ENCODE results near the gene HBS1L. TPM values are rescaled to one million over a fixed set of nuclear protein-coding genes. Genes with fewer than 3 reads are reported as not detected.

Gene HBS1L
- polyA plus RNA-seq, 1 donor (not counting 4 experiments of a cell fraction or from before 2014, with no cell fraction given) = 61.6 TPM

DNA sequence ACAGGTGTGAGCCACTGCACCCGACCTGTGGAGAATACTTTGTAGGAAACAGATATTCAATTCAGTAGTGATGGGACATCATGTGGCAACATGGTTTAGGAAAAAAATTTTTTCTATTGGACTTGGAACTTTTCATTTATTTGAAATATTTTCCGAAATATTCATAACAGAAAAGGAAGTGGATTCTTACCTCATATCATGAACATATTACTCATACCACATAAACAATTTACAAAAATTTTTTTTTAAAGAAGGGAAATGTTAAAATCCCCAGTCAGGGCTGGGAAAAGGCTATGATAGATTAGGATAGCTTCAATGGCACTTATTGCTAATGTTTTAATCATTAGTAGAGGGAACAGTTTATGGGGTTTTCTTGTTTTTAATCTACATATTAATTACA, 97.9 kb downstream of the HBS1L start:
- FAIRE-seq (no peak), DNase-seq (ENCODE audit: low read depth, low spot score) (no peak)
- H3K4me1 ChIP-seq (ENCODE audit: control insufficient read depth, extremely low read depth, insufficient read depth, low read length) = peaks cover 4% of the 10 kb centered on the region
- no peak overlapping the region for H3K27ac ChIP-seq (ENCODE audit: control insufficient read depth, insufficient read depth, low read length)
- H3K9me3 ChIP-seq (ENCODE audit: control insufficient read depth, low read depth, low read length) = no peaks in the 10 kb centered on the region
- no peak for TF ChIP-seq EZH2 (IDR thresholded peaks at IDR 0.05; ENCODE audit: low read length)
- TF ChIP-seq, protein P1, sequence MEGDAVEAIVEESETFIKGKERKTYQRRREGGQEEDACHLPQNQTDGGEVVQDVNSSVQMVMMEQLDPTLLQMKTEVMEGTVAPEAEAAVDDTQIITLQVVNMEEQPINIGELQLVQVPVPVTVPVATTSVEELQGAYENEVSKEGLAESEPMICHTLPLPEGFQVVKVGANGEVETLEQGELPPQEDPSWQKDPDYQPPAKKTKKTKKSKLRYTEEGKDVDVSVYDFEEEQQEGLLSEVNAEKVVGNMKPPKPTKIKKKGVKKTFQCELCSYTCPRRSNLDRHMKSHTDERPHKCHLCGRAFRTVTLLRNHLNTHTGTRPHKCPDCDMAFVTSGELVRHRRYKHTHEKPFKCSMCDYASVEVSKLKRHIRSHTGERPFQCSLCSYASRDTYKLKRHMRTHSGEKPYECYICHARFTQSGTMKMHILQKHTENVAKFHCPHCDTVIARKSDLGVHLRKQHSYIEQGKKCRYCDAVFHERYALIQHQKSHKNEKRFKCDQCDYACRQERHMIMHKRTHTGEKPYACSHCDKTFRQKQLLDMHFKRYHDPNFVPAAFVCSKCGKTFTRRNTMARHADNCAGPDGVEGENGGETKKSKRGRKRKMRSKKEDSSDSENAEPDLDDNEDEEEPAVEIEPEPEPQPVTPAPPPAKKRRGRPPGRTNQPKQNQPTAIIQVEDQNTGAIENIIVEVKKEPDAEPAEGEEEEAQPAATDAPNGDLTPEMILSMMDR (optimal IDR thresholded peaks at IDR 0.05 in 1 of 3, IDR thresholded peaks at IDR 0.05 in 1 of 3, conservative IDR thresholded peaks at IDR 0.05 in 1 of 3; ENCODE audit: extremely low read depth in 1 of 3, insufficient read depth in 2 of 3, low read length in 3 of 3) = no peak
- H3K4me2 ChIP-seq (ENCODE audit: control insufficient read depth, extremely low read depth, insufficient read depth, low read depth, low read length) = no peak overlapping the region
- H3K79me2 ChIP-seq (ENCODE audit: control insufficient read depth, insufficient read depth, low read length) = no peaks in the 10 kb centered on the region
- H3K9me1 ChIP-seq (ENCODE audit: control insufficient read depth, extremely low read depth, insufficient read depth, low read length) = no peaks in the 10 kb centered on the region
- dilution Hi-C loops (cut with MboI; ENCODE audit: extremely low pct_ligation_motif_present, low sequenced_read_pairs) = no loop called here
- no peaks in the 10 kb centered on the region for H3K27me3 ChIP-seq (ENCODE audit: control insufficient read depth, extremely low read depth, insufficient read depth, low read length)
- no peaks in the 10 kb centered on the region for H4K20me1 ChIP-seq (ENCODE audit: control insufficient read depth, extremely low read depth, insufficient read depth, low read length)
- peaks cover 0 to 1% of the 10 kb centered on the region in 2 experiments for H3K36me3 ChIP-seq (ENCODE audit: control insufficient read depth in 2 of 2, extremely low read depth in 1 of 2, insufficient read depth in 2 of 2, low read length in 2 of 2)
- no peak overlapping the region for H2AFZ ChIP-seq (ENCODE audit: control insufficient read depth, low read length)
- H3K9ac ChIP-seq (ENCODE audit: control insufficient read depth, extremely low read depth, insufficient read depth, low read length) = no peak overlapping the region
- no peak overlapping the region for H3K4me3 ChIP-seq (ENCODE audit: control insufficient read depth in 2 of 3, extremely low read depth in 1 of 3, insufficient read depth in 2 of 3, low read depth in 1 of 3, low read length in 3 of 3)

DNA sequence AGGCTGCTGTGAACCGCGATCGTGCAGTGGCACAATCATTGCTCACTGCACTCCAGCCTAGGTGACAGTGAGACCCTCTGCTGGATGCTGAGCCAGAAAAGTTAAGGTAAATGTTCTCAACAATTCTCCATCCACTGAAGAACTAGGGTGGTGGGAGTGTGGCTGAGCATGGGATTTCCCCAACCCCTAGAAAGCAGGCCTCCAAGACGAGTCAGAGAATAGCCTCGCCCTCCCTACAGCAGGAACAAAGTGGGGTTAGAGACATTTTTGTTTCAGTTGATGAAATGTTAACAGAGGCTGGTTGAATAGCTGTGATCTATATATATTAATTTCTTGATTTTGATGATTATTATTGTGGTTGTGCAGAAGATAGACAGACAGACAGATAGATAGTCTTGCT, 98.6 kb downstream of the HBS1L start:
- no peak overlapping the region for H3K4me2 ChIP-seq (ENCODE audit: control insufficient read depth, extremely low read depth, insufficient read depth, low read depth, low read length)
- H3K27ac ChIP-seq (ENCODE audit: control insufficient read depth, insufficient read depth, low read length) = no peak overlapping the region
- no peaks in the 10 kb centered on the region for H3K79me2 ChIP-seq (ENCODE audit: control insufficient read depth, insufficient read depth, low read length)
- no peaks in the 10 kb centered on the region for H3K4me1 ChIP-seq (ENCODE audit: control insufficient read depth, extremely low read depth, insufficient read depth, low read length)
- H2AFZ ChIP-seq (ENCODE audit: control insufficient read depth, low read length) = no peak overlapping the region
- no peaks in the 10 kb centered on the region for H3K27me3 ChIP-seq (ENCODE audit: control insufficient read depth, extremely low read depth, insufficient read depth, low read length)
- DNase-seq (ENCODE audit: low read depth, low spot score) = no peak
- H3K36me3 ChIP-seq (ENCODE audit: control insufficient read depth in 2 of 2, extremely low read depth in 1 of 2, insufficient read depth in 2 of 2, low read length in 2 of 2) = peaks cover 0 to 1% of the 10 kb centered on the region in 2 experiments
- FAIRE-seq = no peak
- TF ChIP-seq EZH2 (IDR thresholded peaks at IDR 0.05; ENCODE audit: low read length) = no peak
- no peaks in the 10 kb centered on the region for H3K9me3 ChIP-seq (ENCODE audit: control insufficient read depth, low read depth, low read length)
- H4K20me1 ChIP-seq (ENCODE audit: control insufficient read depth, extremely low read depth, insufficient read depth, low read length) = no peaks in the 10 kb centered on the region
- dilution Hi-C loops (cut with MboI; ENCODE audit: extremely low pct_ligation_motif_present, low sequenced_read_pairs) = no loop called here
- H3K4me3 ChIP-seq (ENCODE audit: control insufficient read depth in 2 of 3, extremely low read depth in 1 of 3, insufficient read depth in 2 of 3, low read depth in 1 of 3, low read length in 3 of 3) = no peak overlapping the region
- H3K9ac ChIP-seq (ENCODE audit: control insufficient read depth, extremely low read depth, insufficient read depth, low read length) = no peak overlapping the region
- H3K9me1 ChIP-seq (ENCODE audit: control insufficient read depth, extremely low read depth, insufficient read depth, low read length) = no peaks in the 10 kb centered on the region

All from keratinocyte (primary cell).